SK-N-SH (cell line): Measurements from ENCODE around the gene MSX1. TPM values are rescaled to one million over a fixed set of nuclear protein-coding genes. Genes with fewer than 3 reads are reported as not detected.

ENCODE experiments used
- CTCF ChIA-PET: fragments of 300-600, 350-600 bp; formaldehyde crosslinking; extraction: SDS; loops from one replicate; lab custom pipeline; 2021; lab: Yijun Ruan, JAX
- POLR2A ChIA-PET: fragments of 350-600 bp; sonication (Branson Sonifier 250); formaldehyde crosslinking; extraction: SDS; loops from one replicate; lab custom pipeline; 2020; ENCODE audit warnings: antibody characterized with exemption, inconsistent platforms; lab: Yijun Ruan, JAX
- DNase-seq: peaks from one replicate; pipeline ENCODE4 v3.0.0; 2012
- H2AFZ ChIP-seq: fragments of 200-600 bp; sonication (generic); 2 replicates; pipeline ENCODE4 v1.8.1; 2016; ENCODE audit warnings: antibody characterized with exemption, mild to moderate bottlenecking, low read depth
- H3F3A ChIP-seq: fragments of 200-600 bp; sonication (generic); replicated peaks from 2 replicates; pipeline ENCODE3; 2016; ENCODE audit warnings: antibody characterized with exemption, mild to moderate bottlenecking; ENCODE audit not compliant: insufficient read depth
- H3K27ac ChIP-seq, 2 experiments: fragments of 200-500 bp in 1 of 2; fragments of 200-600 bp in 1 of 2; sonication (Bioruptor generic) in 1 of 2; sonication (generic), shearing (Covaris generic) in 1 of 2; 2 replicates each; pipeline versions ENCODE4 v1.5.1 to v1.6.1; 2014 to 2016; ENCODE audit warnings: low read depth in 2 of 2, inconsistent platforms in 1 of 2, low read length in 1 of 2, mild to moderate bottlenecking in 1 of 2, mixed read lengths in 1 of 2
- H3K27me3 ChIP-seq: fragments of 200-600 bp; sonication (generic), shearing (Covaris generic); 2 replicates; pipeline ENCODE4 v1.6.1; 2016; ENCODE audit warnings: mixed run types; ENCODE audit not compliant: insufficient read depth
- H3K36me3 ChIP-seq, 2 experiments: fragments of 200-500 bp in 1 of 2; fragments of 200-600 bp in 1 of 2; sonication (Bioruptor generic) in 1 of 2; sonication (generic) in 1 of 2; replicated peaks in 1 of 2; 2 replicates each; pipeline versions ENCODE3 to v1.5.1; 2014 to 2016; ENCODE audit warnings: low read length in 1 of 2, mild to moderate bottlenecking in 1 of 2; ENCODE audit not compliant: insufficient read depth in 2 of 2, control insufficient read depth in 1 of 2
- H3K4me1 ChIP-seq, 2 experiments: fragments of 200-500 bp in 1 of 2; fragments of 200-600 bp in 1 of 2; sonication (Bioruptor generic) in 1 of 2; sonication (generic), shearing (Covaris generic) in 1 of 2; 2 replicates each; pipeline versions ENCODE4 v1.5.1 to v1.6.1; 2014 to 2016; ENCODE audit warnings: low read depth in 1 of 2, low read length in 1 of 2, mixed run types in 1 of 2; ENCODE audit not compliant: insufficient read depth in 2 of 2, control insufficient read depth in 1 of 2
- H3K4me2 ChIP-seq: fragments of 200-600 bp; sonication (generic), shearing (Covaris generic); 2 replicates; pipeline ENCODE4 v1.6.1; 2017; ENCODE audit warnings: mixed run types
- H3K4me3 ChIP-seq, 2 experiments: fragments of 200-500 bp in 1 of 2; fragments of 200-600 bp in 1 of 2; sonication (Bioruptor generic) in 1 of 2; sonication (generic), shearing (Covaris generic) in 1 of 2; 2 replicates each; pipeline versions ENCODE4 v1.5.1 to v1.8.1; 2014 to 2016; ENCODE audit warnings: low read depth in 2 of 2, inconsistent platforms in 1 of 2, low read length in 1 of 2, mild to moderate bottlenecking in 1 of 2, mixed read lengths in 1 of 2, moderate library complexity in 1 of 2
- H3K79me2 ChIP-seq: fragments of 200-600 bp; sonication (generic); 2 replicates; pipeline ENCODE4 v1.8.1; 2017; ENCODE audit warnings: mild to moderate bottlenecking; ENCODE audit not compliant: insufficient read depth
- H3K9ac ChIP-seq: fragments of 200-600 bp; sonication (generic); 2 replicates; pipeline ENCODE4 v1.6.1; 2017; ENCODE audit warnings: mixed run types
- H3K9me2 ChIP-seq: fragments of 200-600 bp; sonication (generic); 2 replicates; pipeline ENCODE4 v1.6.1; 2017; ENCODE audit warnings: mixed run types
- H3K9me3 ChIP-seq: fragments of 200-600 bp; sonication (generic); 2 replicates; pipeline ENCODE4 v1.6.1; 2017; ENCODE audit warnings: mixed run types, mild to moderate bottlenecking, moderate library complexity
- H4K20me1 ChIP-seq: fragments of 200-600 bp; sonication (generic); 2 replicates; pipeline ENCODE4 v1.6.1; 2017; ENCODE audit warnings: mild to moderate bottlenecking, mixed run types; ENCODE audit not compliant: insufficient read depth
- CHD2 ChIP-seq: fragments of 150-350 bp; IDR thresholded peaks from 2 replicates; pipeline ENCODE4 v1.6.1; 2018; ENCODE audit warnings: low read length; ENCODE audit not compliant: partially characterized antibody
- ELF1 ChIP-seq: IDR thresholded peaks from 2 replicates; pipeline ENCODE4 v1.4.0; 2012
- EP300 ChIP-seq, 2 experiments: IDR thresholded peaks; 2 replicates each; pipeline versions ENCODE4 v1.4.0 to v1.6.1; 2012; ENCODE audit warnings: borderline replicate concordance in 1 of 2, low read depth in 1 of 2, low read length in 1 of 2
- EZH2phosphoT487 ChIP-seq: fragments of 200-600 bp; sonication (generic); IDR thresholded peaks from 2 replicates; pipeline ENCODE4 v1.6.1; 2017; ENCODE audit warnings: low read depth, mixed run types, mild to moderate bottlenecking, antibody characterized with exemption, moderate library complexity, borderline replicate concordance
- FOXJ3 ChIP-seq: sonication (generic); formaldehyde crosslinking; IDR thresholded peaks from 2 replicates; pipeline ENCODE4 v1.5.1; 2020; ENCODE audit warnings: mild to moderate bottlenecking, missing genetic modification reagents
- FOXM1 ChIP-seq: IDR thresholded peaks from 2 replicates; pipeline ENCODE4 v1.4.0; 2012; ENCODE audit warnings: low read depth, mild to moderate bottlenecking
- IRF3 ChIP-seq: fragments of 150-350 bp; IDR thresholded peaks from 2 replicates; pipeline ENCODE4 v1.6.1; 2016; ENCODE audit warnings: mild to moderate bottlenecking, low read depth, low read length
- JUND ChIP-seq: IDR thresholded peaks from 2 replicates; pipeline ENCODE4 v1.4.0; 2012
- MEF2A ChIP-seq: IDR thresholded peaks from 2 replicates; pipeline ENCODE4 v1.4.0; 2012; ENCODE audit warnings: low read depth, borderline replicate concordance
- NFIC ChIP-seq: IDR thresholded peaks from 2 replicates; pipeline ENCODE4 v1.4.0; 2012; ENCODE audit warnings: borderline replicate concordance
- PBX3 ChIP-seq: IDR thresholded peaks from 2 replicates; pipeline ENCODE4; 2012
- POLR2AphosphoS5 ChIP-seq: IDR thresholded peaks from 2 replicates; pipeline ENCODE4 v1.6.1; 2012; ENCODE audit warnings: low read depth, low read length
- RCOR1 ChIP-seq: fragments of 150-350 bp; IDR thresholded peaks from 2 replicates; pipeline ENCODE4 v1.6.1; 2017; ENCODE audit warnings: antibody characterized with exemption, low read length
- REST ChIP-seq: IDR thresholded peaks from 2 replicates; pipeline ENCODE4 v1.6.1; 2012; ENCODE audit warnings: mild to moderate bottlenecking, low read depth, low read length, moderate library complexity
- RFX5 ChIP-seq: IDR thresholded peaks from 2 replicates; pipeline ENCODE4 v1.6.1; 2012; ENCODE audit warnings: mild to moderate bottlenecking, improper control_type of control experiment, low read length
- RXRA ChIP-seq: IDR thresholded peaks from 2 replicates; pipeline ENCODE4 v1.4.0; 2012; ENCODE audit warnings: low read depth, mild to moderate bottlenecking, borderline replicate concordance
- SMC3 ChIP-seq: IDR thresholded peaks from 2 replicates; pipeline ENCODE4 v1.6.1; 2012; ENCODE audit warnings: low read depth, low read length, improper control_type of control experiment
- TCF12 ChIP-seq: IDR thresholded peaks from 2 replicates; pipeline ENCODE4 v1.4.0; 2012
- TEAD4 ChIP-seq: IDR thresholded peaks from 2 replicates; pipeline ENCODE4 v1.4.0; 2012; ENCODE audit warnings: mild to moderate bottlenecking, borderline replicate concordance; ENCODE audit not compliant: insufficient read depth
- WGBS: methylation state at CpG from one replicate; pipeline ENCODE4 v1.1.6; 2017; ENCODE audit warnings: low lambda C conversion rate; 5-methylcytosine and 5-hydroxymethylcytosine counted together
- polyA plus RNA-seq, 3 experiments: library from polyadenylated mRNA; depleted of rRNA; stranded (reverse); fragments of >200 nt; gene quantifications; 2 replicates each; pipeline ENCODE4 v1.2.3, GENCODE V29; 2012
- TF ChIP-seq, protein P1 (sequence below): IDR thresholded peaks from 2 replicates; pipeline ENCODE4 v1.4.0; 2012; ENCODE audit warnings: low read depth

The MSX1 gene
- polyA plus RNA-seq, 1 of the 3 experiments (the other 2 are of a cell fraction) = 2.1 TPM

DNA sequence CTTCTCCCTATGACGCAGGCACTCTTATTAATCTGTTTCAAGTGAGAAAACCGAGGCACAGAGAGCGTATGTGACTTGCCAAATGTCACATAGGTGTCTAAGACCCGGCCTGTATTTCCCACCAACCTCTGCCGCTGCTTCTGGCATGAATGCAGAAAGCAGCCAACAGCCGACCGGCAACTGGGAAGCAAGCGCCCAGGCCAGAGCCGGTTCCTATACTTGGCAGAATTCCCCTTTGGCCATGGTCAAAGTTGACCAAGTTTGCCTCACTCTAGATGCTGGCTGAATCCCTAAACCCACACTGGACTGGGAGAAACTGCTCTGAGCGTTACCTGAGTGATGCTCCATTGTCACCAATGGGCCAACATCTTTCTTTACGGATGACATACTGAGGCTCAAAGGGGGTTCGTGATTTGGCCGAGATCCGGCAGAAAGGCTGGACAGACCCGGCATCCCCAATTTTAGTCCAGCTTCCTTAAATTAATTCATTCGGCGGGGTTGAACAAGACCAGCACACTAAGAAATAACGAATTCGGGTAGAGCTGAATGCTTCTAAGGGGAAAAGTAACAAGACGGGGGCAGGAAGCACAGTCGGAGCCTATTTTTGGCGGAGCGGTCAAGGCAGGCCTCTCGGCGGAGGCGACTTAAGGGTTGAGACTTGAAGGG is 11.2 kb downstream of the MSX1 start:
- POLR2A ChIA-PET = no interaction called here
- WGBS = 19% methylated on average over 26 of the region's 26 CpGs
- no peak overlapping the region for H2AFZ ChIP-seq
- peak; percentile 62; the same call in 1 of the 2 replicates for TF ChIP-seq EZH2phosphoT487
- TF ChIP-seq PBX3 = no peak
- H3K4me1 ChIP-seq = peaks cover 0 to 3% of the 10 kb centered on the region in 2 experiments; a peak in 1 of 4 replicates
- peaks cover 3% of the 10 kb centered on the region; the same call in 1 of the 2 replicates for H4K20me1 ChIP-seq
- CTCF ChIA-PET = interaction anchor here (0.9 to 1.4 kb wide), 3 partner anchors 8 to 590 kb away, joined by 3 to 4 read pairs (median 3); no protein-coding TSS in a partner anchor
- no peak overlapping the region for H3K4me3 ChIP-seq
- no peaks in the 10 kb centered on the region for H3K36me3 ChIP-seq
- H3K9me3 ChIP-seq = no peaks in the 10 kb centered on the region
- no peak overlapping the region for H3K27ac ChIP-seq
- H3F3A ChIP-seq = no peaks in the 10 kb centered on the region
- H3K4me2 ChIP-seq = no peak overlapping the region
- peaks cover 99% of the 10 kb centered on the region for H3K27me3 ChIP-seq
- H3K9me2 ChIP-seq = no peaks in the 10 kb centered on the region
- H3K79me2 ChIP-seq = no peaks in the 10 kb centered on the region
- H3K9ac ChIP-seq = no peak overlapping the region
- no peak for DNase-seq

- Histone ChIP-seq H3K9me2 (no peaks in the 10 kb centered on the region), H3K79me2 (no peaks in the 10 kb centered on the region), H3K9me3 (no peaks in the 10 kb centered on the region)
- POLR2A ChIA-PET = no interaction called here
- TF ChIP-seq, protein P1, sequence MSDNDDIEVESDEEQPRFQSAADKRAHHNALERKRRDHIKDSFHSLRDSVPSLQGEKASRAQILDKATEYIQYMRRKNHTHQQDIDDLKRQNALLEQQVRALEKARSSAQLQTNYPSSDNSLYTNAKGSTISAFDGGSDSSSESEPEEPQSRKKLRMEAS = no peak
- TF ChIP-seq FOXM1 (no peak), FOXJ3 (CRISPR knock-in tag) (no peak), SMC3 (no peak), EP300 (IDR thresholded peaks at IDR 0.05; ENCODE audit: borderline replicate concordance in 1 of 2, low read depth in 1 of 2, low read length in 1 of 2) (no peak), ELF1 (no peak), RXRA (no peak), CHD2 (no peak), RFX5 (no peak), TEAD4 (no peak), MEF2A (no peak), POLR2AphosphoS5 (no peak), EZH2phosphoT487 (no peak), IRF3 (no peak), JUND (no peak), RCOR1 (no peak), PBX3 (no peak), NFIC (no peak), REST (no peak), TCF12 (no peak)
- TF ChIP-seq, all 33 proteins: peak for 0
- H4K20me1 ChIP-seq = peaks cover 3% of the 10 kb centered on the region; the same call in 1 of the 2 replicates
- H3K27ac ChIP-seq = no peak overlapping the region
- H2AFZ ChIP-seq = no peak overlapping the region
- H3K4me1 ChIP-seq = peaks cover 0 to 1% of the 10 kb centered on the region in 2 experiments; a peak in 1 of 4 replicates
- no peaks in the 10 kb centered on the region for H3K36me3 ChIP-seq
- H3K27me3 ChIP-seq = peaks cover 94% of the 10 kb centered on the region
- no peak for DNase-seq
- no peak overlapping the region for H3K4me3 ChIP-seq
- H3K4me2 ChIP-seq = 0 out of 2 replicates have a peak overlapping the region, but pooled peaks have one; percentile 28
- WGBS = 7% methylated on average over 18 of the region's 18 CpGs
- H3F3A ChIP-seq = no peaks in the 10 kb centered on the region
- CTCF ChIA-PET = interaction anchor here (0.9 to 1.3 kb wide), 2 partner anchors 8 to 589 kb away, joined by 3 read pairs; no protein-coding TSS in a partner anchor
- H3K9ac ChIP-seq = no peak overlapping the region
These were observed 11.7 kb downstream of the MSX1 start for GRCh38 chr4:4871242-4871572.
